Mesothelial cell of epicardium (in vitro differentiated cells): Measurements from ENCODE around the gene RAI1. TPM values are rescaled to one million over a fixed set of nuclear protein-coding genes. Genes with fewer than 3 reads are reported as not detected.

Experiments
- DNase-seq, 2 experiments: peaks; one replicate each; pipeline ENCODE4 v3.0.0; 2021; ENCODE audit warnings: low spot score in 2 of 2; ENCODE audit not compliant: unreplicated experiment in 2 of 2
- H3K27ac Mint-ChIP-seq: 2 replicates; pipeline ENCODE4 v1.8.0; 2021; ENCODE audit warnings: mixed read lengths
- H3K27me3 Mint-ChIP-seq: 2 replicates; pipeline ENCODE4 v1.8.0; 2021; ENCODE audit warnings: low read depth, mixed read lengths
- H3K36me3 Mint-ChIP-seq: 2 replicates; pipeline ENCODE4 v1.8.0; 2021; ENCODE audit warnings: mixed read lengths
- H3K4me1 Mint-ChIP-seq: 2 replicates; pipeline ENCODE4 v1.8.0; 2021; ENCODE audit warnings: mixed read lengths
- H3K4me3 Mint-ChIP-seq: 2 replicates; pipeline ENCODE4 v1.8.0; 2021; ENCODE audit warnings: mild to moderate bottlenecking, moderate library complexity, mixed read lengths
- H3K9me3 Mint-ChIP-seq: 2 replicates; pipeline ENCODE4 v1.8.0; 2021; ENCODE audit warnings: mixed read lengths
- total RNA-seq: library from RNA; stranded (reverse); gene quantifications from 3 replicates; pipeline ENCODE4 v1.2.1, GENCODE V29; 2021
- TF ChIP-seq, protein P1 (sequence below): fragments of 200-600 bp; sonication (generic); IDR thresholded peaks from one replicate; pipeline ENCODE4 v1.5.0; 2021; ENCODE audit warnings: antibody characterized with exemption; ENCODE audit not compliant: unreplicated experiment

RAI1 gene
- total RNA-seq, 1 donor from 2014 or later, result 137 TPM

DNA sequence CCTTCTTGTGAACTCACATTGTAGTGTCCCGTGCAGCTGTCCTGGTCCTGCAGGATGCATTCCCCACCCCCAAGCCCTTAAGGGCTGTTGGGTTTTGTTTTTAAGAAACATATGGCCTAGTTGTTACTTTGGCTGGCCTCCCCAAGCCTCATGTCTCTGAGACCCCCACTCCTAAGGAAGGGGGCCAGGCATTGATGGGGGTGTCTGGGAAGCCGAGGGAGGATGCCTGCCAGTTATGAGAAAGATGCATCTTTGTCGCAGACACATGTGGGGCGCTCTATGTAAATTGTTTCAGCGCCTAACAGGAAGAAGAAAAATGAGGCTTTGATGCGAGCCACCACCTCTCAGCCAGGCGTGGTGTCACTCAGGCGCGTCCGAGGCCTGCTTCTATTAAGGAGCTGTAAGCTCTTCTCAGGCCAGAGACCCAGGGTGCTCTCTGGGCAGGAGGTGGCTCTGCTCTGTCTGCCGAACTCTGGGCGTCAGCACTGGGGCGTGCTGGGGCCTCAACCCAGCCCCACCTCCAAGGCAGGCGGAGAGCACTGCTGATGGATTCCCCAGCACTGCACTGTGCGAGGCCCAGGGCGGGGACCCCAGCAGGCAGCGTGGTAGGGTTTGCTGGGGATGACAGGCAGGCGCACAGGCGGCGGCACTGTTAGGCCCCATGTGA is 85.0 kb downstream of the RAI1 start:
- H3K9me3 Mint-ChIP-seq, result no peaks in the 10 kb centered on the region
- H3K4me1 Mint-ChIP-seq, result peaks cover 72% of the 10 kb centered on the region
- DNase-seq, result no peak
- H3K4me3 Mint-ChIP-seq, result no peak overlapping the region
- peak overlapping the region; percentile 88 for H3K27ac Mint-ChIP-seq
- peaks cover 3% of the 10 kb centered on the region for H3K36me3 Mint-ChIP-seq
- H3K27me3 Mint-ChIP-seq, result no peaks in the 10 kb centered on the region
- TF ChIP-seq, protein P1, sequence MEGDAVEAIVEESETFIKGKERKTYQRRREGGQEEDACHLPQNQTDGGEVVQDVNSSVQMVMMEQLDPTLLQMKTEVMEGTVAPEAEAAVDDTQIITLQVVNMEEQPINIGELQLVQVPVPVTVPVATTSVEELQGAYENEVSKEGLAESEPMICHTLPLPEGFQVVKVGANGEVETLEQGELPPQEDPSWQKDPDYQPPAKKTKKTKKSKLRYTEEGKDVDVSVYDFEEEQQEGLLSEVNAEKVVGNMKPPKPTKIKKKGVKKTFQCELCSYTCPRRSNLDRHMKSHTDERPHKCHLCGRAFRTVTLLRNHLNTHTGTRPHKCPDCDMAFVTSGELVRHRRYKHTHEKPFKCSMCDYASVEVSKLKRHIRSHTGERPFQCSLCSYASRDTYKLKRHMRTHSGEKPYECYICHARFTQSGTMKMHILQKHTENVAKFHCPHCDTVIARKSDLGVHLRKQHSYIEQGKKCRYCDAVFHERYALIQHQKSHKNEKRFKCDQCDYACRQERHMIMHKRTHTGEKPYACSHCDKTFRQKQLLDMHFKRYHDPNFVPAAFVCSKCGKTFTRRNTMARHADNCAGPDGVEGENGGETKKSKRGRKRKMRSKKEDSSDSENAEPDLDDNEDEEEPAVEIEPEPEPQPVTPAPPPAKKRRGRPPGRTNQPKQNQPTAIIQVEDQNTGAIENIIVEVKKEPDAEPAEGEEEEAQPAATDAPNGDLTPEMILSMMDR, result no peak

DNA sequence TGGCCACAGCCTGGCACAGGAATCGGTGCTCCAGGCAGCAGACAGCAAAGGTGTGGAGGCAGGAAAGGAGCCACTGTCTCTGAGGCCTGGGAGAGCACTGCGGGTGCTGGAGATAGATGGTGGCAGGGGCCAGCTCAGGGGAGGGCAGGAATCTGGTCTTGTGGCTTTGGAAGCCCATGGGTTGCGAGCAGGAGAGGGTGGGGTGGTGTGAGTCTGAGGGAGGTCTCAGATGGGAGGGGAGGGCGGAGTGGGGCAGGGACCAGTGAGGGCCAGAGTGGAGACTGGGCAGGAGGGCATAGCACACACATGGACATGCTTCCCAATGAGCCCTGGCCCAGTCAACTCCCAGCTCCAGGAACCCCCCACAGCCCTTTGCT is 85.5 kb downstream of the RAI1 start:
- H3K27me3 Mint-ChIP-seq, result no peaks in the 10 kb centered on the region
- H3K27ac Mint-ChIP-seq, result peak overlapping the region; percentile 88
- H3K9me3 Mint-ChIP-seq, result no peaks in the 10 kb centered on the region
- DNase-seq, result no peak
- peaks cover 3% of the 10 kb centered on the region for H3K36me3 Mint-ChIP-seq
- H3K4me1 Mint-ChIP-seq, result peaks cover 73% of the 10 kb centered on the region
- no peak overlapping the region for H3K4me3 Mint-ChIP-seq
- TF ChIP-seq, protein P1, result no peak

DNA sequence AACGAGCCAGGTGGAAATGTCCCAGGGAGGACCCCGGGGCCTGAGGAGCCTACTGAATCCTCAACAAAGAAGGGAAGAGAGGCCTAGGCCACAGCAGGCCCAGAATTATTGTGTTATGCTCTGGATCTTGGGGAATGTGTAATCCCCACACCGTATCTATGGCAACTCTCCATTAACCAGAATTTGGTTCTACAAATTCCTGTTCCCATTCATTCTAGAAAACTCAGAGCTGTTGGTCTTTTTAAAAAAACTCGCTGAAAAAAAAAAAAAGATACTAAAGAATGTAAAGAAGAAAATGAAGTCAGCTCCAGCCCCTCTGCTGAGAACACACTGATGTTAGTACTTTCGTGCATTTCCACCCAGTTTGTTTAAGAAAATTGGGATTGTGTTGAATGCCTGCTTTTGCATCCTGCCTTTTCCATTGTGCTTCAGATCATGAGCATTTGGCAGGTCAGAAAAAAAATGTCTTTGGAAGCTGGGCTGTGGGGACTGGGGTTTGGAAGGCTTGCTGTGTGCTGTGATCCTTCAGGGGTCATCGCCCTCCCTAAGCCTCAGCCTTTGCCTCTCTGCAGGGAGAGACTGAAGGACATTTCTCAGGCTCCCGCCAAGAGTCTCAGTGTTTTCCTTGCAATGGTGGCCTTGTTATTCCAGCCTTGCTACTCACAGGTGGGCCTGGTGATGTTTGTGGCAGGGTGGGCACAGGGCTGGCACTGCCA is 86.1 kb downstream of the RAI1 start:
- Mint-ChIP-seq H3K27ac (peak overlapping the region; percentile 88), H3K27me3 (no peaks in the 10 kb centered on the region), H3K9me3 (no peaks in the 10 kb centered on the region), H3K4me1 (peaks cover 72% of the 10 kb centered on the region), H3K36me3 (peaks cover 3% of the 10 kb centered on the region), H3K4me3 (no peak overlapping the region)
- TF ChIP-seq, protein P1, result no peak
- DNase-seq, result no peak

DNA sequence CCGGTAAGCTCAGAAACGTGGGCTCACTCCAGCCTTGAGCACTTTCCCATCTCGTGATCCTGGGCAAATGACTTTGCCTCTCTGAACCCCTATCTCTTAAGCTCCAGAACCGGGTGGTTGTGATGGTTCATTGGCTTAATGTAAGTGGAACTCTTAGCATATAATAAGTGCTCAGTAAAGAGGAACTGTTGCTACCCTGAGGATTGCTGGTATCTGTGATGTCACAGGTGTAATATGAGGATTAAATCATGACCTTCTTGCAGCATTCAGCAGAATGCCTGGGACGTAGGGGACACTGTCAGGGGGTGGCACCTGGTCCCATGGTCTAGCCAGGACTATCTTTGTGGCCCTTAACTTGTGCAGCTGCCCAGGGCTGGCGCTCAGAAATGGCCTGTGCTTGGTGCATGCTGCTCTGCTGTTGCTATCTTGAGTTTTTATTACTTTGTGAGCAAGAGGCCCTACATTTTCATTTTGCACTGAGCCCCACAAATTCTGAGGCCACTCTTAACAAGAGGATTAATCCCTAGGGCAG is 86.7 kb downstream of the RAI1 start:
- H3K4me3 Mint-ChIP-seq, result no peak overlapping the region
- H3K27ac Mint-ChIP-seq, result peak overlapping the region; percentile 94
- peaks cover 76% of the 10 kb centered on the region for H3K4me1 Mint-ChIP-seq
- H3K9me3 Mint-ChIP-seq, result no peaks in the 10 kb centered on the region
- peaks cover 3% of the 10 kb centered on the region for H3K36me3 Mint-ChIP-seq
- H3K27me3 Mint-ChIP-seq, result no peaks in the 10 kb centered on the region
- TF ChIP-seq, protein P1, result no peak
- DNase-seq, result no peak

GRCh38 chr17:17768424-17769088 is 87.3 kb downstream of the RAI1 start:
- no peak overlapping the region for H3K4me3 Mint-ChIP-seq

More at GRCh38 chr17:17768424-17769088, 87.3 kb downstream of the RAI1 start:
- Mint-ChIP-seq H3K36me3 (peaks cover 3% of the 10 kb centered on the region), H3K9me3 (no peaks in the 10 kb centered on the region), H3K27ac (peak overlapping the region; percentile 94), H3K27me3 (no peaks in the 10 kb centered on the region), H3K4me1 (peaks cover 73% of the 10 kb centered on the region)
- no peak for DNase-seq
- TF ChIP-seq, protein P1, result no peak
